GM20000 (cell line): ENCODE results near the gene FAM53B.

ENCODE experiments used
- DNase-seq: peaks from one replicate; pipeline ENCODE4 v3.0.0; 2012; ENCODE audit warnings: low spot score
- CTCF ChIP-seq: IDR thresholded peaks from 2 replicates; pipeline ENCODE4 v1.5.1; 2012; ENCODE audit warnings: mild to moderate bottlenecking, control low read depth; ENCODE audit errors: extremely low read depth, missing control alignments

The FAM53B gene

GRCh38 chr10:124709861-124710260 is 34.3 kb downstream of the FAM53B start:
- no peak for DNase-seq
- no peak for TF ChIP-seq CTCF

- DNase-seq = no peak
- no peak for TF ChIP-seq CTCF
Measured at GRCh38 chr10:124708922-124709520, 35.2 kb downstream of the FAM53B start.

GRCh38 chr10:124708246-124708779 is 35.9 kb downstream of the FAM53B start:
- TF ChIP-seq CTCF = no peak
- no peak for DNase-seq

GRCh38 chr10:124707551-124707950 is 36.6 kb downstream of the FAM53B start:
- DNase-seq = no peak
- TF ChIP-seq CTCF = no peak

- DNase-seq = no peak
- no peak for TF ChIP-seq CTCF
Measured at GRCh38 chr10:124707144-124707467, 37.1 kb downstream of the FAM53B start.

- DNase-seq = no peak
Measured at GRCh38 chr10:124706462-124707143, 37.6 kb downstream of the FAM53B start.

More at GRCh38 chr10:124706462-124707143, 37.6 kb downstream of the FAM53B start:
- no peak for TF ChIP-seq CTCF
